Astrocyte (in vitro differentiated cells and primary cell): ENCODE measurements around the gene PMF1. TPM values are rescaled to one million over a fixed set of nuclear protein-coding genes. Genes with fewer than 3 reads are reported as not detected.

ENCODE experiments used
- DNase-seq: peaks from one replicate; pipeline ENCODE4 v3.0.0-alpha.2; 2010; ENCODE audit warnings: low read depth
- FAIRE-seq: peaks from 2 replicates; lab custom pipeline; 2011; peaks lifted over from hg19 to GRCh38; lab: Jason Lieb, UNC
- H2AFZ ChIP-seq: 2 replicates; pipeline ENCODE4 v1.6.0; 2012; ENCODE audit warnings: low read depth, low read length, inconsistent platforms
- H3K27ac ChIP-seq: 2 replicates; pipeline ENCODE4 v1.5.1; 2011; ENCODE audit warnings: low read depth, low read length, inconsistent platforms
- H3K27me3 ChIP-seq: 2 replicates; pipeline ENCODE4 v1.6.0; 2011; ENCODE audit warnings: low read length, inconsistent platforms; ENCODE audit not compliant: insufficient read depth
- H3K36me3 ChIP-seq: 2 replicates; pipeline ENCODE4 v1.5.1; 2011; ENCODE audit warnings: low read length, inconsistent platforms; ENCODE audit not compliant: insufficient read depth
- H3K4me1 ChIP-seq: 2 replicates; pipeline ENCODE4 v1.5.1; 2011; ENCODE audit warnings: low read length, inconsistent platforms; ENCODE audit not compliant: insufficient read depth
- H3K4me2 ChIP-seq: 2 replicates; pipeline ENCODE4 v1.6.0; 2012; ENCODE audit warnings: low read length, inconsistent platforms
- H3K4me3 ChIP-seq: 2 replicates; pipeline ENCODE4 v1.5.1; 2011; ENCODE audit warnings: low read depth, mild to moderate bottlenecking, low read length, inconsistent platforms; ENCODE audit not compliant: insufficient read depth
- H3K79me2 ChIP-seq: 2 replicates; pipeline ENCODE4 v1.6.0; 2012; ENCODE audit warnings: mild to moderate bottlenecking, low read length, inconsistent platforms; ENCODE audit not compliant: insufficient read depth
- H3K9ac ChIP-seq: 2 replicates; pipeline ENCODE4 v1.6.0; 2012; ENCODE audit warnings: mild to moderate bottlenecking, low read length, inconsistent platforms
- H3K9me3 ChIP-seq: 2 replicates; pipeline ENCODE4 v1.5.1; 2012; ENCODE audit warnings: low read depth, mild to moderate bottlenecking, low read length, inconsistent platforms; ENCODE audit not compliant: insufficient read depth
- H4K20me1 ChIP-seq: 2 replicates; pipeline ENCODE4 v1.6.0; 2012; ENCODE audit warnings: low read length, inconsistent platforms; ENCODE audit not compliant: insufficient read depth
- H3K27ac Mint-ChIP-seq: one replicate; pipeline ENCODE4 v1.8.0; 2021; ENCODE audit warnings: mild to moderate bottlenecking, mixed read lengths; ENCODE audit not compliant: unreplicated experiment
- H3K27me3 Mint-ChIP-seq: one replicate; pipeline ENCODE4 v1.8.0; 2021; ENCODE audit warnings: low read depth, mixed read lengths; ENCODE audit not compliant: unreplicated experiment
- H3K36me3 Mint-ChIP-seq: one replicate; pipeline ENCODE4 v1.8.0; 2021; ENCODE audit warnings: low read depth, mixed read lengths; ENCODE audit not compliant: unreplicated experiment
- H3K4me1 Mint-ChIP-seq: one replicate; pipeline ENCODE4 v1.8.0; 2021; ENCODE audit warnings: low read depth, mixed read lengths; ENCODE audit not compliant: unreplicated experiment
- H3K4me3 Mint-ChIP-seq: one replicate; pipeline ENCODE4 v1.8.0; 2021; ENCODE audit warnings: mild to moderate bottlenecking, moderate library complexity, mixed read lengths; ENCODE audit not compliant: unreplicated experiment
- H3K9me3 Mint-ChIP-seq: one replicate; pipeline ENCODE4 v1.8.0; 2021; ENCODE audit warnings: mild to moderate bottlenecking, mixed read lengths; ENCODE audit not compliant: unreplicated experiment
- EZH2 ChIP-seq: IDR thresholded peaks from 2 replicates; pipeline ENCODE4 v1.6.1; 2012; ENCODE audit warnings: mild to moderate bottlenecking, low read length, inconsistent platforms; ENCODE audit not compliant: insufficient read depth
- total RNA-seq: library from RNA; stranded (reverse); gene quantifications from 2 replicates; pipeline ENCODE4 v1.2.1, GENCODE V29; 2021
- TF ChIP-seq, protein P1 (sequence below): IDR thresholded peaks from 2 replicates; pipeline ENCODE4 v1.5.1; 2011; ENCODE audit warnings: low read depth, mild to moderate bottlenecking, inconsistent platforms, low read length, moderate library complexity; ENCODE audit not compliant: insufficient read depth

Gene PMF1
- total RNA-seq, 1 donor from 2014 or later, result 29.9 TPM

DNA sequence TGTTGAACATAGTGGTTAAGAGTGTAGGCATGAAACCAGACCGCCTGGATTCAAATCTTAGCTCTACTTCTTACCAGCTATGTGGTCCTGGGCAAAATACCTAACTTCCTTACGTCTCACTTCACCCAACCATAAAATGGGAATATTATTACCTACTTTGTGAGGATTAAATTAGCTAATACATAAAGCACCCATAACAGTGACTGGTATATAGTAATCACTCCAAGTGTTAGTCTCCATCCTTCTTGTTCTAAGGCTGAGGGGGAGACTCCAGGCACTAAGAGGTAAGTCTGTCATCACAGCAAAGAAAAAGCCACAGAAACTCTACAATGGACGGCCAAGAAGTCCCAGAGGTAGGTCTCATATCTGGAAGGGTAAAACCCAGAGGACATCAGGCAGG, 67.0 kb downstream of the PMF1 start:
- peaks cover 17% of the 10 kb centered on the region for H3K4me1 ChIP-seq
- TF ChIP-seq, protein P1, sequence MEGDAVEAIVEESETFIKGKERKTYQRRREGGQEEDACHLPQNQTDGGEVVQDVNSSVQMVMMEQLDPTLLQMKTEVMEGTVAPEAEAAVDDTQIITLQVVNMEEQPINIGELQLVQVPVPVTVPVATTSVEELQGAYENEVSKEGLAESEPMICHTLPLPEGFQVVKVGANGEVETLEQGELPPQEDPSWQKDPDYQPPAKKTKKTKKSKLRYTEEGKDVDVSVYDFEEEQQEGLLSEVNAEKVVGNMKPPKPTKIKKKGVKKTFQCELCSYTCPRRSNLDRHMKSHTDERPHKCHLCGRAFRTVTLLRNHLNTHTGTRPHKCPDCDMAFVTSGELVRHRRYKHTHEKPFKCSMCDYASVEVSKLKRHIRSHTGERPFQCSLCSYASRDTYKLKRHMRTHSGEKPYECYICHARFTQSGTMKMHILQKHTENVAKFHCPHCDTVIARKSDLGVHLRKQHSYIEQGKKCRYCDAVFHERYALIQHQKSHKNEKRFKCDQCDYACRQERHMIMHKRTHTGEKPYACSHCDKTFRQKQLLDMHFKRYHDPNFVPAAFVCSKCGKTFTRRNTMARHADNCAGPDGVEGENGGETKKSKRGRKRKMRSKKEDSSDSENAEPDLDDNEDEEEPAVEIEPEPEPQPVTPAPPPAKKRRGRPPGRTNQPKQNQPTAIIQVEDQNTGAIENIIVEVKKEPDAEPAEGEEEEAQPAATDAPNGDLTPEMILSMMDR, result no peak
- no peak for TF ChIP-seq EZH2
- no peak overlapping the region for H3K27ac Mint-ChIP-seq
- DNase-seq (no peak), FAIRE-seq (no peak)
- peak overlapping the region; percentile 17 for H3K4me3 Mint-ChIP-seq
- peaks cover 17% of the 10 kb centered on the region for H3K4me1 Mint-ChIP-seq
- H3K36me3 Mint-ChIP-seq, result peaks cover 15% of the 10 kb centered on the region
- no peak overlapping the region for H3K4me2 ChIP-seq
- no peak overlapping the region for H2AFZ ChIP-seq
- peak overlapping the region; percentile 26 for H3K9ac ChIP-seq
- H3K27me3 Mint-ChIP-seq, result no peaks in the 10 kb centered on the region
- peaks cover 32% of the 10 kb centered on the region for H3K36me3 ChIP-seq
- H3K79me2 ChIP-seq, result peaks cover 59% of the 10 kb centered on the region
- H3K9me3 Mint-ChIP-seq, result no peaks in the 10 kb centered on the region
- H3K9me3 ChIP-seq, result no peaks in the 10 kb centered on the region
- no peaks in the 10 kb centered on the region for H3K27me3 ChIP-seq
- peaks cover 47% of the 10 kb centered on the region for H4K20me1 ChIP-seq
- H3K27ac ChIP-seq, result no peak overlapping the region
- no peak overlapping the region for H3K4me3 ChIP-seq

DNA sequence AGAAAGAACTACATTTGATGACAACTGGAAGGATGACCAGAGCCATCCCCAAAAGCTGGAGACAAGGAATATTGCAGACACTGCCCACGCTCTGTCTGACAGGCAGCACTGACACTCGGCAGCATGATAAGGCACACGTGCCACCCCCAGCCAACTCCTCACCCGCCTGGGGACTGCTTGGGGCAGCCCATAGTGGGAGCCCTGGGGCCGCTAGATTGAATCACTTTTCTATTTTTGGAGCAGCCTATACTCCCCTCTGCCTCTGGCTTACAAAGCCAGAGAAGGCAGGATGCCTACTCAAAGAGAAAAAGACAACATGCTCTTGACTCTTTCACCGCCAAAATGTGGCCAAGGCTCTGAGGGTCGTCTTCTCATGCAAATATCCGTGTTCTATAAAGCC, 68.5 kb downstream of the PMF1 start:
- Histone ChIP-seq H4K20me1 (peaks cover 47% of the 10 kb centered on the region), H3K4me1 (peaks cover 17% of the 10 kb centered on the region), H2AFZ (no peak overlapping the region), H3K27ac (peak overlapping the region; percentile 80), H3K36me3 (peaks cover 22% of the 10 kb centered on the region), H3K4me2 (peak overlapping the region; percentile 97), H3K9me3 (no peaks in the 10 kb centered on the region), H3K9ac (peak overlapping the region; percentile 96), H3K27me3 (no peaks in the 10 kb centered on the region), H3K4me3 (peak overlapping the region; percentile 87), H3K79me2 (peaks cover 59% of the 10 kb centered on the region)
- no peak overlapping the region for H3K27ac Mint-ChIP-seq
- no peaks in the 10 kb centered on the region for H3K9me3 Mint-ChIP-seq
- TF ChIP-seq EZH2, result no peak
- TF ChIP-seq, protein P1, result no peak
- H3K4me3 Mint-ChIP-seq, result peak overlapping the region; percentile 94
- H3K36me3 Mint-ChIP-seq, result peaks cover 14% of the 10 kb centered on the region
- H3K27me3 Mint-ChIP-seq, result no peaks in the 10 kb centered on the region
- H3K4me1 Mint-ChIP-seq, result peaks cover 17% of the 10 kb centered on the region
- FAIRE-seq, result no peak
- peak; percentile 34 for DNase-seq

DNA sequence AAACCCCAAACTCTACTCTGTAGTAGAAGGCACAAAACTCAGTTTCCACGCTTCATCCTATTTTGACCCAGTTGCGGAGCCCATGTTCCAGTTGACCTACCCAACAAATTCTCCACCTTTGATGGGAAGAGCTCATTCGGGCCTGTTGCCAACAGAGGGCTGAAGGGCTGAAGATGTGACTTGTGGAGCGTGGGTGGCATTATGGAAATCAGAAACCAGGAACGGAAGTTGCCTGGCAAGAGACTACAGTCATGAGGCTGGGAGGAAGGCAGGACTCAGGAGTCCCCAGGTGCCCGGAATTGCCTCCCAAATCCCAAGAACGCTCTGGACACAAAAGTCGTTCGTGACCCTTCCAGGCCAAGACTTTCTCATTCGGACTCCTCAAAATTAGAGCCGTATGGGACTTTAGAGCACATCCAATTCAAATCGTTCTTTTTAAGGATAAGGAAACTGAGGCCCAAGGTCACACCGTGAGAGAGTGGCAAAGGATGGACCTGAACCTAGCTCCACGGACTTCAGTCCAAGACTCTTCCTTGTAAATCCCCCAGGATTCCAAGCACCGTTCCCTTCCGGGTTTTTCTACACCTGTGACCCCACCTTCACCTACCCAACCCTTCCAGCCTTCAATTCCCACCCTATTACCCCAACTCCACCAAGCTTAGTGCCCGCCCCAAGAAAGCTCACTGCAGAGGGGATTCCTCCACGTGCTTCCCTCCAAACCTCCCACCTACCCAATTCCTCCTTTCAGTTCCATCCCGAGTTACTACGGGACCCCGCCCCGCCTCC, 69.1 kb downstream of the PMF1 start:
- TF ChIP-seq EZH2, result no peak
- TF ChIP-seq, protein P1, result no peak
- H3K27ac Mint-ChIP-seq, result peak overlapping the region; percentile 77
- Histone ChIP-seq H3K36me3 (peaks cover 16% of the 10 kb centered on the region), H3K9me3 (no peaks in the 10 kb centered on the region), H3K4me3 (peak overlapping the region; percentile 87), H3K79me2 (peaks cover 57% of the 10 kb centered on the region), H3K9ac (peak overlapping the region; percentile 96), H3K27ac (peak overlapping the region; percentile 80), H3K4me2 (peak overlapping the region; percentile 97), H3K4me1 (peaks cover 17% of the 10 kb centered on the region), H2AFZ (no peak overlapping the region), H3K27me3 (no peaks in the 10 kb centered on the region), H4K20me1 (peaks cover 47% of the 10 kb centered on the region)
- H3K4me3 Mint-ChIP-seq, result peak overlapping the region; percentile 94
- no peaks in the 10 kb centered on the region for H3K27me3 Mint-ChIP-seq
- FAIRE-seq, result no peak
- H3K36me3 Mint-ChIP-seq, result peaks cover 9% of the 10 kb centered on the region
- no peaks in the 10 kb centered on the region for H3K9me3 Mint-ChIP-seq
- peak; percentile 26 for DNase-seq
- H3K4me1 Mint-ChIP-seq, result peaks cover 17% of the 10 kb centered on the region
